ENCODE results near the gene ZBTB7B.

ZBTB7B gene

GRCh38 chr1:154972517-154973343 is 29.9 kb upstream of the ZBTB7B start (continued):
- TF ChIP-seq ZNF791 (tag by site-specific recombination; IDR thresholded peaks at IDR 0.05): no peak
- no peak for TF ChIP-seq ZNF544 (tag by site-specific recombination; IDR thresholded peaks at IDR 0.05)
- no peak for TF ChIP-seq ZNF169 (tag by site-specific recombination; IDR thresholded peaks at IDR 0.05)
- no peak for TF ChIP-seq BCL11B (tag by site-specific recombination; IDR thresholded peaks at IDR 0.05; ENCODE audit: low read depth)
- 0 out of 2 replicates have a peak, but pooled peaks have one; percentile 30 for TF ChIP-seq BCL11A (tag by site-specific recombination; IDR thresholded peaks at IDR 0.05; ENCODE audit: low read depth)
- TF ChIP-seq MZF1 (tag by site-specific recombination; IDR thresholded peaks at IDR 0.05; ENCODE audit: borderline replicate concordance): no peak
- TF ChIP-seq MYNN (tag by site-specific recombination; IDR thresholded peaks at IDR 0.05; ENCODE audit: borderline replicate concordance): no peak
- TF ChIP-seq PRDM1 (tag by site-specific recombination; IDR thresholded peaks at IDR 0.05): peak; percentile 86
- TF ChIP-seq OVOL3 (tag by site-specific recombination; IDR thresholded peaks at IDR 0.05): no peak
- TF ChIP-seq ZNF433 (tag by site-specific recombination; IDR thresholded peaks at IDR 0.05; ENCODE audit: low read depth): no peak
- TF ChIP-seq, protein P1, sequence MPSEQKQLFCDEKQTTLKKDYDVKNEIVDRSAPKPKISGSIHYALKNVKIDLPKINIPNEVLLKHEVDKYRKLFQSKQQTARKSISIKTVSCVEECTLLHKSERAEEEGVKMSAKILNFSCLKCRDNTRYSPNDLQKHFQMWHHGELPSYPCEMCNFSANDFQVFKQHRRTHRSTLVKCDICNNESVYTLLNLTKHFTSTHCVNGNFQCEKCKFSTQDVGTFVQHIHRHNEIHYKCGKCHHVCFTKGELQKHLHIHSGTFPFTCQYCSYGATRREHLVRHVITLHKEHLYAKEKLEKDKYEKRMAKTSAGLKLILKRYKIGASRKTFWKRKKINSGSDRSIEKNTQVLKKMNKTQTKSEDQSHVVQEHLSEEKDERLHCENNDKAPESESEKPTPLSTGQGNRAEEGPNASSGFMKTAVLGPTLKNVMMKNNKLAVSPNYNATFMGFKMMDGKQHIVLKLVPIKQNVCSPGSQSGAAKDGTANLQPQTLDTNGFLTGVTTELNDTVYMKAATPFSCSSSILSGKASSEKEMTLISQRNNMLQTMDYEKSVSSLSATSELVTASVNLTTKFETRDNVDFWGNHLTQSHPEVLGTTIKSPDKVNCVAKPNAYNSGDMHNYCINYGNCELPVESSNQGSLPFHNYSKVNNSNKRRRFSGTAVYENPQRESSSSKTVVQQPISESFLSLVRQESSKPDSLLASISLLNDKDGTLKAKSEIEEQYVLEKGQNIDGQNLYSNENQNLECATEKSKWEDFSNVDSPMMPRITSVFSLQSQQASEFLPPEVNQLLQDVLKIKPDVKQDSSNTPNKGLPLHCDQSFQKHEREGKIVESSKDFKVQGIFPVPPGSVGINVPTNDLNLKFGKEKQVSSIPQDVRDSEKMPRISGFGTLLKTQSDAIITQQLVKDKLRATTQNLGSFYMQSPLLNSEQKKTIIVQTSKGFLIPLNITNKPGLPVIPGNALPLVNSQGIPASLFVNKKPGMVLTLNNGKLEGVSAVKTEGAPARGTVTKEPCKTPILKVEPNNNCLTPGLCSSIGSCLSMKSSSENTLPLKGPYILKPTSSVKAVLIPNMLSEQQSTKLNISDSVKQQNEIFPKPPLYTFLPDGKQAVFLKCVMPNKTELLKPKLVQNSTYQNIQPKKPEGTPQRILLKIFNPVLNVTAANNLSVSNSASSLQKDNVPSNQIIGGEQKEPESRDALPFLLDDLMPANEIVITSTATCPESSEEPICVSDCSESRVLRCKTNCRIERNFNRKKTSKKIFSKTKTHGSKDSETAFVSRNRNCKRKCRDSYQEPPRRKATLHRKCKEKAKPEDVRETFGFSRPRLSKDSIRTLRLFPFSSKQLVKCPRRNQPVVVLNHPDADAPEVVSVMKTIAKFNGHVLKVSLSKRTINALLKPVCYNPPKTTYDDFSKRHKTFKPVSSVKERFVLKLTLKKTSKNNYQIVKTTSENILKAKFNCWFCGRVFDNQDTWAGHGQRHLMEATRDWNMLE (tag by site-specific recombination; conservative IDR thresholded peaks at IDR 0.05; ENCODE audit: low read depth): peak; percentile 35; the same call in 1 of the 2 replicates
- no peak for TF ChIP-seq ZFP3 (tag by site-specific recombination; IDR thresholded peaks at IDR 0.05; ENCODE audit: low read depth)
- TF ChIP-seq PRDM4 (tag by site-specific recombination; IDR thresholded peaks at IDR 0.05): peak; percentile 11; the same call in 1 of the 2 replicates
- peak; percentile 55 for TF ChIP-seq KLF8 (tag by site-specific recombination; IDR thresholded peaks at IDR 0.05)
- TF ChIP-seq PBX3 (CRISPR knock-in tag; IDR thresholded peaks at IDR 0.05): no peak
- TF ChIP-seq ZNF280C (tag by site-specific recombination; IDR thresholded peaks at IDR 0.05): no peak
- TF ChIP-seq ZNF324 (tag by site-specific recombination; IDR thresholded peaks at IDR 0.05): peak; percentile 45; the same call in 1 of the 2 replicates
- TF ChIP-seq, protein P2, sequence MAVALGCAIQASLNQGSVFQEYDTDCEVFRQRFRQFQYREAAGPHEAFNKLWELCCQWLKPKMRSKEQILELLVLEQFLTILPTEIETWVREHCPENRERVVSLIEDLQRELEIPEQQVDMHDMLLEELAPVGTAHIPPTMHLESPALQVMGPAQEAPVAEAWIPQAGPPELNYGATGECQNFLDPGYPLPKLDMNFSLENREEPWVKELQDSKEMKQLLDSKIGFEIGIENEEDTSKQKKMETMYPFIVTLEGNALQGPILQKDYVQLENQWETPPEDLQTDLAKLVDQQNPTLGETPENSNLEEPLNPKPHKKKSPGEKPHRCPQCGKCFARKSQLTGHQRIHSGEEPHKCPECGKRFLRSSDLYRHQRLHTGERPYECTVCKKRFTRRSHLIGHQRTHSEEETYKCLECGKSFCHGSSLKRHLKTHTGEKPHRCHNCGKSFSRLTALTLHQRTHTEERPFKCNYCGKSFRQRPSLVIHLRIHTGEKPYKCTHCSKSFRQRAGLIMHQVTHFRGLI (tag by site-specific recombination; IDR thresholded peaks at IDR 0.05): peak; percentile 95
- no peak for TF ChIP-seq ZNF624 (tag by site-specific recombination; IDR thresholded peaks at IDR 0.05)
- TF ChIP-seq ZNF394 (tag by site-specific recombination; IDR thresholded peaks at IDR 0.05; ENCODE audit: borderline replicate concordance): no peak; the same call in 1 of the 2 replicates
- TF ChIP-seq ZNF398 (tag by site-specific recombination; IDR thresholded peaks at IDR 0.05): no peak; the same call in none of the 2 replicates
- TF ChIP-seq ZNF146 (tag by site-specific recombination; IDR thresholded peaks at IDR 0.05): no peak
- peak; percentile 36; the same call in 1 of the 2 replicates for TF ChIP-seq EGR2 (tag by site-specific recombination; IDR thresholded peaks at IDR 0.05; ENCODE audit: low read depth)

All from HEK293 (cell line).